Iris pigment epithelial cell (primary cell): ENCODE data around the gene SLC22A31.

Source experiments
- DNase-seq: peaks from one replicate; pipeline ENCODE4 v3.0.0-alpha.2; 2011; ENCODE audit warnings: low read depth

Gene SLC22A31

DNA sequence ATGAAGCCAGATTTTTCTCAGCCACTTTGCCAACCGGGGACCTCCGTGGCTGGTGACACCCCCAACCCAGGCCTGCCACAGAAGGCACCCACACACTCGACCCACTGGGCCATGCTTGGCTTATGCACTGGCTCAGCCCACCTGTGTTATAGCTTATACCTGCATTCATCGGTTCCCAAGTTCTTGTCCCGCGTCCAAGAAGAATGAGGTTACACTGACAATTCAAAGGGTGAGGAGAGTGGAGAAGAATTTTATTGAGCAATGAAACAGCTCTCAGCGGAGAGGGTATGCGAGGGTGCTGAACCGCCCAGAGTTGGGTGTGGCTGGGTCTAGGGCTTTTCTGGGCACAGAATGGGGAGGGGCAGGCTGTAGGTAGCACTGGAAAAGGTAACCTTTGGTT, 51.0 kb downstream of the SLC22A31 start:
- no peak for DNase-seq

DNA sequence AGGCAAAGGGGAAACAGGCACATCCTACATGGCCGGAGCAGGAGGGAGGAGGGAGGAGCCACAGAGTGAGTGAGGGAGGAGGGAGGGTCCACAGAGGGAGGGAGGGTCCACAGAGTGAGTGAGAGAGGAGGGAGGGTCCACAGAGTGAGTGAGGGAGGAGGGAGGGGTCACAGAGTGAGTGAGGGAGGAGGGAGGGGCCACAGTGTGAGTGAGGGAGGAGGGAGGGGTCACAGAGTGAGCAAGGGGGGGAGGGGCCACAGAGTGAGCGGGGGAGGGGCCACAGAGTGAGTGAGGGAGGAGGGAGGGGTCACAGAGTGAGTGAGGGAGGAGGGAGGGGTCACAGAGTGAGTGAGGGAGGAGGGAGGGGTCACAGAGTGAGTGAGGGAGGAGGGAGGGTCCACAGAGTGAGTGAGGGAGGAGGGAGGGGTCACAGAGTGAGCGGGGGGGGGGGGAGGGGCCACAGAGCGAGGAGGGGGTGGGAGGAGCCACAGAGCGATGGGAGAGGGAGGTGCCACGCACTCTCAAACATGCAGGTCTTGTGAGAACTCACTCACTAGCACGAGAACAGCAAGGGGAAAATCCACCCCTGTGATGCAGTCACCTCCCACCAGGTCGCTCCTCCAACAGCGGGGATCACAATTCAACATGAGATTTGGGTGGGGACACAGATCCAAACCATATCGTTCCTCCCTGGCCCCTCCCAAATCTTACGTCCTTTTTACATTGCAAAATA, 53.1 kb downstream of the SLC22A31 start:
- no peak for DNase-seq

DNA sequence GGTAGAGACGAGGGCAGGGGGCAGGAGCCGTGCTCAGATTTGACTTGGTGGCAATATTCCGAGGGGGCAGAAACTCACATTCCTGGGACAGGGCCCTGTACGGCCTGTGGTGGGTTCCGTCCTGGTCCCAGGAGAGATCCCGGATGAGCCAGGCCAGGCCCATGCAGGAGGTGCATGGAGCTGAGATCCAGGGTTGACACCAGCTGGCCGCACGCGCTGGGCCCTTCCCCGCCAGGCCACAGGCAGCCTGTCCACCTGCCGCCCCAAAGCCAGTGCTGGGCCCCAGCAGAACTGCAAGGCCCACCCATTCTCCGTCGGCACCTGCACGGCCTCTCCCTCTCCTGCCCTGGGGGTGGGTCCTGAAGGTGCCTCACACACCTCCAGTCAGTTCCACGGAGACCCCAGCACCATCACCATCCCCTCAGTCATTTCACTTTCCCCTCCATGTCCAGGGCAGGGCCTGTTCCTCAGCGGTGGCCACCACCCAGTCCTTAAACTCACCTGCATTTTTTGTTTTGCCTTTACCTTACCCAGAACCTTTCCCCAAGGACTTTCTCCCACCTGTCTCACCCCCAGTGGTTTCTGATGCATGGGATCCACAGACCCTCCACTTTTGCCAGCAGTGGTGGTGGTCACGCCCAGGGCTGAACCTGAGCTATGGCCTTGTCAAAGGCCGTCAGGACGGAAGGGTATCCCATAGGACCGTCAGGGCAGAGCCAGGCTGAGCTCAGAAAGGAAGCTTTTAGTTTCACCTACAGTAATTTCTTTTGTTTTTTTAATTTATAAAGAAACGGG, 53.9 kb downstream of the SLC22A31 start:
- DNase-seq, result no peak
